Measurements from ENCODE around the gene SYT7.

SYT7 gene

GRCh38 chr11:61534933-61535839 lies 45.7 kb downstream of the SYT7 start:
- no peak for DNase-seq

DNA sequence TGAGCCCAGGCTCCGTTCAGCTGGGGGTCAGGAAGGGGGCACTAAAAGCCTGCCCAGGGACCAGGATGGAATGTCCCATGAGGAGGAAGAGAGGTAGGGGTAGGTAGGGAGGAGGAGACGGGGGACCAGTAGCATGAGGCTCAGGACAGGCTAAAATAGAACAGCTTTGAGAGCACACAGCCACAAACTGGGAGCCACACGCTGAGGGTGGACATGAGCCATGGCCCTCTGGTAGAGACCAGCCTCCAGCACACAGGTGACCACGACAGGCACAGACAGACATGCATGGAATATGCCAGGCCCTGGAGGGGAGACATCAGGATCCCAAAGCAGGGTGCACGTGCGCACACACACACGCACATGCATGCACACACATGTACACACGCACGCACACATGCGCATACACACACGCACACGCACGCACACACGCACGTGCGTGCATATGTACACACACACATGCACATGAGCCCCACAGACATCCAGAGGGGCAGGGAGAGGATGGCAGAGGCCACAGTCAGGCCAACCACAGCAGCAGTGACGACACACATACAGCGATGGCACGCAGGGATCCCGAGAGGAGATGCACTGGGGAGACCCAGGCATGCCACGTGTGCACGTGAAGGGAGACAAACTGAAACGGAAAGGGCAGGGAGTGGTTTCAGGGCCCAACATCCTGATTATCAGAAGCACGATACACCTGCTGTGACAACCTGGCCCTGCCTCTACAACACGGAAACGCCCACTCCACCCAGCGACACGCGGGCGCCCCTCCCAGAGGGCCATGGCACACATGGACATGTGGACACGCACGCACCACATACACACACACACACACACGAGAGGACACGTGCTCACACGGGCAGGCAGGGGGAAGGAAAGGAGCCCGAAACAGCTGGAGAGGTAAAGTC lies 46.6 kb downstream of the SYT7 start:
- peak; percentile 19 to 55 for DNase-seq

DNA sequence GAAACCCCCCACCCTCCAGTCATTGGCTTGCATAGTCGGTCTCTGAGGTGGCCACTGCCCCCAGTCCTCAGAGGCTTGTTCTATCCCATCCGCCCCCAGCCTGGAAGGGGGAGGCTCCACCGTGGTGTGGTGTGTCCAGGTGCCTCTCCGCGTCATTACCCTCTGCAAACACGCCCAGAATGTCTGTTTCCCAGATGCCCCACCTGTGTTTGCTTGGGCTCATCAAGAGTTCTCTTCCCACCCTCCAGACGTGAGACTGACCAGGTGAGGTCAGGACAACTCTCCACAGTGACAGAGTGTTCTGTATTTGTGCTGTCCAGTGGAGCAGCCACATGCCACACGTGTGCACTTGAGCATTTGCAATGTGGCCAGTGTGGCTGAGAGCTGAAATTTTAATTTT lies 47.5 kb downstream of the SYT7 start:
- peak; percentile 49 to 87 for DNase-seq

DNA sequence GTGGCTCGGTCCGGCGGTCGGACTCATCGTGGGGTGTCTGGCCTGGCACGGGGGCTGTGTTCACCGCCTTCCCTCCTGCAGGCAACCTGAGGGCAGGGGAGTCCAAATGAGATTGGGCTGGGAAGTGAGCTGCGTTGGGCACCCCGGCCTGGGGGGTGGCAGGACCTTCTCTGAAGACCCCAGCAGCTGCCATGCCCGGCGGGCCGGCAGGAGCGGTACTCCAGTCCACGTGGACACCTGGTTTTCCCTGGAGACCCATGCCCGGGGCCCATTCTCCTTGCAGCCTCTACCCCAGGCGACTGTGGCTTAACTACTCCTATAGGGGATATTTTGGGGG lies 47.9 kb downstream of the SYT7 start:
- no peak for DNase-seq

DNA sequence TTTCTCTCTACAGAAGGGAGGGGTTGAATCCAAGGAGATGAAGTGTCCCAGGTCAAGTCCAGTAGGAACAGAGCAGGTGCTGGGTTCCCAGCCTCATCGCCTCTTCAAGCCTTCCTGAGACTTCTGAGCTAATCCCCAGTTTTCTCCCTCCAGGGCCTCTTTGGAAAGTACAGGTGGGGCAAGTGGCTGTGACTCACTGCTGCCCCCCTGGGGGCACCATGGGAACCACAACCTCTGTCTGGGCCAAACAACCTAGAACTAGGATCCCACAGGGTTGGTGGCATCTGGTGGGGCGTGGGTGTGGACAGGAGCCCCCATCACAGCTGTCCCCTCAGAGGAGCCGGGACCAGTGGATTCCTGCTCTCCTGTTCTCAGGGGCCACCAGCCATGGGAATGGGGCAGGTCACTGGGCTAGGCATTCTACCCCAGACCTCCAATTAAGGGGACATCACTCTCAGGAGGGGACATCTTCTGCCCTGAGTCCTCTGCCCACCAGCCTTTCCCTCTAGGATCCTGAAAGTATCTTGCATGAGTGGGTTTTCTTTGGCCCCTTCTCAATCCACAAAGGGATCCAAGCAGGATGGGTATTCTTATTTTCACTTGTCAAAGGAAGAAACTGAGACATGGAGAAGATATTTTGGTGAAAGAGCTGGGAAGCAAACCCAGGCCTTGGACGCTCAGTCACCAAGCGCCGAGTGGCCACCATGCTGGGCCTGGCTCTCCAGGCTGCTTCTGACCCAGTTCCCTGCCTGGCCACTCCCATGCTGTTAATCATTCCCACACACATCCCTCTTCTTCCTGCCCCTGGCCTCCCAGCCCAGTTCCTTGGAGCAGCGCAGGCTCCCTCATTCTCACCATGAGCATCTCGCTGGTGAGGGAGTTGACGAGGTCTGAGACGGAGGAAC lies 48.5 kb downstream of the SYT7 start:
- DNase-seq: peak in 1 of 2 experiments; percentile 29

- no peak for DNase-seq
Observed at GRCh38 chr11:61531044-61531443, 49.8 kb downstream of the SYT7 start.

DNA sequence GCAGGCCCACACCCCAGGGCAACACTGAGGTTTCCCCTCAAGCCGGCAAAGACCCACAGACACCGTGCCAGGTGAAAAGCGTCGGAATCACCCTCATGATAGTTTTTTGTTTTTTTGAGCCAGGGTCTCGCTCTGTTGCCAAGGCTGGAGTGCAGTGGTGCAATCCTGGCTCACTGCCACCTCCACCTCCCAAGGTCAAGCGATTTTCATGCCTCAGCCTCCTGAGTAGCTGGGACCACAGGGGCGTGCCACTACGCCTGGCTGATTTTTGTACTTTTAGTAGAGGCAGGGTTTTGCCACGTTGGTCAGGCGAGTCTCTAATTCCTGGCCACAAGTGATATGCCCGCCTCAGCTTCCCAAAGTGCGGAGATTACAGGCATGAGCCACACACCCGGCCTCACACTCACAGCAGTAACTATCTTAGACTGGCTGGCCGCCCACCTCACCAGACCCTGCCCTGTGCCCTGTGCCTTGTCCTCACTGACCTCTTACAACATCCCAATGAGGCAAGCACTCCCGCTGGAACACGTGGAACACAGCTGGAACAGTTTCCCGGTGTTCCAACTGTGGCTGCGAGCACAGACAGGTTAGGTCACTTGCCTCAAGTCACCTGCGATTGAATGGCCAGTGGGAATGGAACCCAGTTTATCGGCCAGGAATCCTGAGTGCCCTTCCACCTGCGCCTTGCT lies 51.2 kb downstream of the SYT7 start:
- peak in 1 of 2 experiments; percentile 19 for DNase-seq

DNA sequence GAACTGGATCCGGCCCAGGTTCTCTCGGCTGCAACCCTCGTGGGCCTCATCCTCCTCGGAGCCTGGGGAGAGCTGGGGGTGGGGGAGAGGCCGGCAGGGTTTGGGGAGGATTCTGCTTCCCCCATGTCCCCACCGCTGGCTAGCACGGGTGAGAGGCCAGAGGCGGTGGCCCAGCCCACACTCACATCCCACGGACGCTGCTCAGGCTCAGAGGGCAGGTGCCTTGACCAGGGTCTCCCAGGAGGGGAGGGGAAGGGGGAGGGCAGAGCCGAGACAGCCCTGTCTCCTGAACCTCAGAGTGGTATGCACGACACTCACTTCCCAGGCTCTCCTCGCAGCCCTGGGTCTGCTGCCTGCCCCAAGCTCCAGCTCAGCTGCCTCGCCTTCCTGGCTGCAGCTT lies 52.8 kb downstream of the SYT7 start:
- DNase-seq: no peak

DNA sequence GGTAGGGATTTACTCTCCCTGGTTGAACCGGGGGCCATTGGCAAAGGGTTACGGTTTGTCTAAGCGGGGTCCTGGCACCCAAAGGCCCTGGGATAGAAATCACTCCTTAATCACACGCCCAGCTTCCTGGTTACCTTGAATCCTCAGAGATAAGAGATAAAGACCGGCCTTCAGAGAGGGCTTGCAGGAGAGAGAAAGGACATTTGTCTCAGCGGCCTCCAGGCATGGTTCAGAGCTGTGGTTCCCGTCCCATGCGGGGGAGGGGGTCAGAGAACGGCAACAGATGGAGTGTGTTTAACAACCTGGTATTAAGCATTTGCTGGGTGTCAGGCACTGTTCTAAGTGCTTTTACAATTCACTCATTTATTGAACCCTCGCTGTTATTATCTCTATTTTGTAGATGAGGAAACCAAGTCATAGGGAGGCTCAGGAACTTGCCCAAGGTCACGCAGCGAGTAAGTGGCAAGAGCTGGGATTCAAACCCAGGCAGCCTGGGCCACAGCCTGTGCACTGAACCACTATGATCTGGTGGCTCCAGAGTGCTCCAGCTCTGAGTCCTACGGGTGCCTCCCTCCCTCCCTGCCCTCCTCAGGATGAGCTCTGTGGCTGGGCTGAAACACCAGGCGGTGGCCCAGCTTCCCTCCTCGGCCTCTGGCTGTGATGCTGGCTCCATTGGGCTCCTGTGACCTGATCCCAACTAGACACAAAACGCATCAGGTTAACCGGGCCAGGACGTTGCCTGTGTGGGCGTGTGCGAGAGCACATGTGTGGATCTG lies 53.7 kb downstream of the SYT7 start:
- DNase-seq: no peak

DNA sequence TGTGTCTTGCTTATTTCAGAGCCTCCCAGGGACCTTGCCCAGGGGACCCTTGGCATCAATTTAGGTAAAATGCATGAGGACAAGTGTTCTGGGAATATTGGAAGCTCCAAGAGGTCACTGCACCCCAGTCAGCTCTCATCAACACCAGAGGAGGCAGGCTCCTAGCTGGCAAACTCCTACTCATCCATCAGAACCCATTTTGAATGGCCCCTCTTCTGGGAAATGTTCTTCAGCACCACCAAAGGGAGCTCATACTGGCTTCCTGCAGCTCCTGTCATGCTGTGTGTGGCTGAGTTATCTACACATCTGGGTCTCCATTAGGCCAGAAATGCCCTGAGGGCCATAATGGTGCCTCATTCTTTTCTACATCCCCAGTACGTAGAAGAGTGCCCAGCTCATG lies 54.6 kb downstream of the SYT7 start:
- DNase-seq: no peak

DNA sequence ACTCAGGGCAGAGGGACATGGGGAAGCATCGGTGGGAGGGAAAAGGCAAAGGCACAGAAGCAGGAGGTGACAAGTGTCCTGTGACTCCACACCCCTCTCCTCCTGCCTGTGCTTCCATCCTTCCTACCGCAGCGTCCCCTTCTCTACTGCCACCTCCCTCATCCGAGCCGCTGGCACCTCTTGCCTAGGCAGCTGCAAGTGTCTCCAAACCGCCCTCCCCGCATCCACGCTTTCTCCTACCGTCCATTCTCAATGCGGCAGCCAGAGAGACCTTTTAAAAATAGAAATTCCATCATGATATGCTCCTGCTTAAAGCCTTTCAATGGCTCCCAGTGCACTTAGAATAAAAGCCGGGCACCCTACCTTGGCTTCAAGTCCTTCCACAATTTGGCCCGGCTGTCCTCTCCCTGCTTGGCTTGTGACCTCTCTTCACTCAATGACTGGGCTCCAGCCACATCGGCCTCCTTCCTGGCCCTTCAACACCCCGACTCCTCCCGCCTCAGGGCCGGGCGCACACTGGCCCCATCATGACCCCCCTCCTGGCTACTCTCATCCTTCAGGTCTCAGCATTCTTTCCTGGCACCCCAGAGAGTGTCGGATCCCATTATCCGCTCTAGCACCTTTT lies 55.8 kb downstream of the SYT7 start:
- no peak for DNase-seq

- DNase-seq: no peak
Observed at GRCh38 chr11:61524446-61524845, 56.4 kb downstream of the SYT7 start.

DNA sequence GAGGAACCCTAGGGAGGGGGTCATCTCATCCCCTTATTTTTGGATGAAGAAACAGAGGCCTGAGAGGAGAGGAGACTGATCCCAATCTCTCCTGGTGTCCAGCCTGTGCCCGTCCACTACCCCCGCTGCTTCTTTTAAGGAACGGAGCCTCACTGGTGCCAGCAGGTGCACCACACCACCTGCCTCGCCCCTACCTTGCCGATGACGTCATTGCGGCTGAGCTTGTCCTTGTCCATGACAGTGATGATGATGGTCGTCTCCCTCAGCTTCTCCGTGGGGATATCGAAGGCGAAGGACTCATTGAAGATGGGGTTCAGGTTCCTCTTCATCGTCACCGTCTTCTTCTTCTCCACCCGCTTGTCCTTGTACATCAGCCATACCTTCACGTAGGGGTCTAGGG lies 58.0 kb downstream of the SYT7 start:
- DNase-seq: no peak

DNA sequence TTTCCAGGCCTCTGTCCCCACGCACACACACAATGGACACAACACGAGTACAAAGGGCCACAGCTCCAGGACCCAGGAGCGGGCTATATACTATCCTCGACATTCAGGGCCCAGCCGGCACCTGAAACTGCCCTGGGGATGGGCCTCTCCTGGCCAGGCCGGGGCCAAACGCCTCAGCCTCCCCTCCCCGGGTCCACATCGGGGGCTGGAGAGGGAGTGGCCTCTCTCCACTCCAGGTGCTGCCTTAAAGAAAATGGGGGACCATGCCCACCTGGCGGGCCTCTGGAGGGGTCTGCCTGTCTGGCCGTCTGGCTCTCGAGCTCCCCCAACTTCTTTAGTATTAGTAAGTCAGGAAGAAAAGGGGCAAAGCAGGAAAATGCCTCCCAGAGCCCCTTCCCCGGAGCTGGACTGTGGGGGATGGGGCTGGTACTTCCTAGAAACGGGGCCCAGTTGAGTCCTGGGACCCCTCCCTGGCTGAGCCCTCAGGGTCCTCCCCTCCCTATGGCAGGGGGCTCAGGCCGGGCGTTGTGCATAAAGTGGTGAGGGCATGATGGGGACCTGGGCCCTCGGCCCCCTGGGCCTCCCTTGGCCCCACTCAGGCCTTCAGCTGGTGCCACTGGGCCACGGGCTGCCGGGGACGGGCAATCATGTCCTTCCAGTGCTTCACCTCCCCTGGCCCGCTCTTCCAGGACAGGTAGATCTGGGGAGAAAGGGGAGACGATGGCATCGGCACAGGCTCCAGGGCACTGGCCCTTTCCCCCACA lies 62.7 kb downstream of the SYT7 start:
- no peak for DNase-seq

DNA sequence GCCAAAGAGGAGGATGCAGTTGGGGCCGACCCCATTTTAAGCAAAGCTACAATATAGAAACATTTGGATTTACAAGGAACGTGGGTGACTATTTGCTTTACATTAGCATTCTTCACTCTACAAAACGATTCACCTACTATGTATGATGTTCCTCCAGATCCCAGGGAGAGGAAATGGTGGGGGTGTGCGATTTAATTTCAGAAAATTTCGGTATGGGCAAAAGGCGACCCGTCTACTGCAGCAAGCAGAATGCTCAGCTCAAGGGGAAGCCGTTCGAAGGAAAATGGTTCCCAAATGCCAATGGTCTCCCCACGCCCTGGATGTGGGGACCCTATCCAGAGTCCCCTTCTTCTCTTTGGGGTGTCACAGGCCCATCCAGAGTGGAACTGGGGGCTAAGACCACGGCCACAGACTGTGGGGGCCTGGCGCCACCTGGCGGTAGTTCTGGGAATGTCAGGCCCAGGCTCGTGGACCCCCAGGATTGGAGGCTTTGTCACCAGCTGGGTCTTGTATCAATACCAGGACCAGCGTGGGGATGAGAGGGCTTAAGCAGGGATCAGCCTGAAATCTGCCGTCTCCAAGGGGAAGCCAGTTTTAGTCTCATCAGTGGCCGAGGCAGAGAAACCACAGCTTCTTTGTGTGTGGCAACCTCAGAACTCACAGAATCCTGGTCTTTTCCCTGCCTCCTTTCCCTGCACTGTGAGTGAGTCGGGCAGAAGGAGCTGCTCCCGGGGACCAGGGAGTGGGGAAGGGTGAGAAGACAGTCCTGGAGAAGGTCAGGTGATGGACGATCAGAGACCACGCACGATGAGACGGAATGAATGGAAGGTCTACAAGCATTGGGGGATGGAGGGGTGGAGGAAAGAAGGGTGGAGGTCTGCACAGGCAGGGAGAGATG lies 64.0 kb downstream of the SYT7 start:
- DNase-seq: no peak

DNA sequence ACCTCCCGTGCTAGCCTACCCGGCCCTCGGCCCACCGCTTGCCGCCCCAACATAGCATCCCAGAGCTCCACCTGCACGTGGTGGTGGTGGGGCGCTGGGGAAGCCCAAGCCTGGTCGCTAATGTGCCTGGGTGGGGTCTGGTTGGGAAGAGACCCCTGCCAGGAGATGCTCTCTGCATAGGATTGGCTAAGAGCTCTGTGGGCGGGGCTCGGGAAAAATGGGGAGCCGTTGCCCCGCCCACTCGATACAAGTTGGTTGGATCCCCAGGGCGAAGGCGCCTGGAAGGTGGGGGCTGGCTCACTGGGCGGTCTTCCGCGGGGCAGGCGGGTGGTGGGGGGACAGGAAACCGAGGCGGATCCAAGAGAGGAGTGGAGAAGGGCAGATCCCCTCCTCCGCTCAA lies 64.7 kb downstream of the SYT7 start:
- no peak for DNase-seq

GRCh38 chr11:61515686-61516085 lies 65.2 kb downstream of the SYT7 start:
- no peak for DNase-seq

DNA sequence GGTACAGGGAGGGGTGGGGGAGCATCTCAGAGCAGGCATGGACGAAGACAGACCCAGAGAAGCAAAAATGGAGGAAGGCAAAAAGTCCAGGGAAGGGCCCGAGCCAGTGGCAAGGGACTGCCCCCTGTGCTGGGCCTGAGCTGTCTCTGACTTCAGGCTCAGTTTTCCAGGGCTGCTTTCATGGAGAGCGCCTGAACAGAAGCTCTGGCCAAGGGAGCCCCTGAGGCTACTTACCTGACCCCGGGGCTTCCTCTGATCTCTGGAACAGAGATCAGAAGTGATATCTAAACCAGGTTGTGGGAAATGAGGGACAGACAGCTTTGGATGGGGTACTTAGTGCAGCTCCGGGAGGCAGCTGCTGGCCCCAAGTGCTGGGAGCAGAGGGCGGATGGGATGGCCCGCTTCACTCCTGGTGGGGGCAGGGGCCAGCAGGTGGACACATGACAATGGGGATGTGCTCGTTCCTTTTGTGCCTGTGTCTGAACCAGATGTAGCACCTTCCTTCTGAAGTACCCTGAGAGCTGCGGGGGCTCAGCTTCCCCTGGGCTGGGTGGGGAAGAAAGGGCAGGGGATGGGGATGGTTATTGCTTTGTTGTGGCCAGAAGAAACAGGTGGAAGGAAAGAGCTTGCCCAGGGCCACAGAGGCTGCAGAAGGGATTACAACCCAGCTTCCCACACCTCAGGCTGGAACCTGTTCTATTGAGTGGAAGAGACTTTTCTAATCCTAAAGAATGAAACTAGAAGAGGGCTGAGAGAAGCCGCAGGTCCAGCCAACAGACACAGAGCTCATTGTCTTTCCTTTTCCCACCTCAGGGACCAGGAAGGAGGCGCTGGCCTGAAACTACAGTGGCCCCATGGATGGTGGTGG lies 66.6 kb downstream of the SYT7 start:
- peak in 1 of 2 experiments; percentile 17 for DNase-seq
